ENCODE results near the gene RSRC1.
A peak's percentile ranks its signal among the peaks of the same experiment; 100 is the strongest.

Gene RSRC1

GRCh38 chr3:158166223-158166622 is 56.3 kb downstream of the RSRC1 start:
- ATAC-seq = peak; percentile 61
- TF ChIP-seq BACH2 (CRISPR knock-in tag; IDR thresholded peaks at IDR 0.05; ENCODE audit: borderline replicate concordance) (no peak), ZNF70 (CRISPR knock-in tag; IDR thresholded peaks at IDR 0.05) (no peak), RARB (CRISPR knock-in tag; IDR thresholded peaks at IDR 0.05) (no peak), OSR1 (CRISPR knock-in tag; IDR thresholded peaks at IDR 0.05) (no peak), PPARA (CRISPR knock-in tag; IDR thresholded peaks at IDR 0.05; ENCODE audit: borderline replicate concordance) (no peak), TCF4 (CRISPR knock-in tag; IDR thresholded peaks at IDR 0.05; ENCODE audit: borderline replicate concordance) (peak; percentile 94), GLIS3 (CRISPR knock-in tag; IDR thresholded peaks at IDR 0.05) (no peak), TSHZ2 (CRISPR knock-in tag; IDR thresholded peaks at IDR 0.05) (peak; percentile 23; the same call in 1 of the 2 replicates), ZFP3 (CRISPR knock-in tag; IDR thresholded peaks at IDR 0.05) (no peak), ESRRG (CRISPR knock-in tag; IDR thresholded peaks at IDR 0.05) (no peak), ZNF8 (CRISPR knock-in tag; IDR thresholded peaks at IDR 0.05) (no peak; the same call in 1 of the 2 replicates), POU6F1 (CRISPR knock-in tag; IDR thresholded peaks at IDR 0.05; ENCODE audit: borderline replicate concordance, low read depth) (0 out of 2 replicates have a peak, but pooled peaks have one; percentile 11), SNAI2 (CRISPR knock-in tag; IDR thresholded peaks at IDR 0.05) (no peak), ZC3H10 (CRISPR knock-in tag; IDR thresholded peaks at IDR 0.05) (peak; percentile 66; the same call in 1 of the 2 replicates), CREB5 (CRISPR knock-in tag; IDR thresholded peaks at IDR 0.05; ENCODE audit: low read depth) (no peak), PATZ1 (CRISPR knock-in tag; IDR thresholded peaks at IDR 0.05; ENCODE audit: borderline replicate concordance) (peak; percentile 53)

- no peak for TF ChIP-seq RARB (CRISPR knock-in tag; IDR thresholded peaks at IDR 0.05)
- peak; percentile 34; the same call in 1 of the 2 replicates for TF ChIP-seq ISL1 (CRISPR knock-in tag; IDR thresholded peaks at IDR 0.05)
- TF ChIP-seq ZC3H10 (CRISPR knock-in tag; IDR thresholded peaks at IDR 0.05) = peak; percentile 55; the same call in 1 of the 2 replicates
- peak; percentile 76 for ATAC-seq
Measured at GRCh38 chr3:158167737-158168557, 58.1 kb downstream of the RSRC1 start.

- no peak for TF ChIP-seq GLIS3 (CRISPR knock-in tag; IDR thresholded peaks at IDR 0.05)
- no peak for TF ChIP-seq CREB5 (CRISPR knock-in tag; IDR thresholded peaks at IDR 0.05; ENCODE audit: low read depth)
- no peak for TF ChIP-seq ZNF565 (CRISPR knock-in tag; conservative IDR thresholded peaks at IDR 0.05; ENCODE audit: low read depth)
- no peak for TF ChIP-seq POU6F1 (CRISPR knock-in tag; IDR thresholded peaks at IDR 0.05; ENCODE audit: borderline replicate concordance, low read depth)
- TF ChIP-seq ESRRG (CRISPR knock-in tag; IDR thresholded peaks at IDR 0.05) = no peak
- TF ChIP-seq OSR1 (CRISPR knock-in tag; IDR thresholded peaks at IDR 0.05) = no peak
- no peak for TF ChIP-seq ISL1 (CRISPR knock-in tag; IDR thresholded peaks at IDR 0.05)
- no peak for ATAC-seq
Measured at GRCh38 chr3:158169091-158169491, 59.2 kb downstream of the RSRC1 start.

Measured in SK-N-SH treated with all-trans-retinoic acid at 6 μM for 48 hours (cell line).